Cardiac muscle cell (in vitro differentiated cells and primary cell): ENCODE measurements around the gene PAWR. TPM values are rescaled to one million over a fixed set of nuclear protein-coding genes. Genes with fewer than 3 reads are reported as not detected.
"Not testable (repeated sequence)": the region's sequence is repeated elsewhere in the genome, so short reads cannot be mapped to it uniquely, and the experiment has no call there.

ENCODE experiments used
- DNase-seq, 2 donors: peaks; one replicate each; pipeline versions ENCODE4 v3.0.0 to v3.0.0-alpha.2; 2010 to 2017; ENCODE audit warnings: low read depth in 1 of 2, low spot score in 1 of 2
- H3K27ac ChIP-seq: fragments of 200-600 bp; sonication (generic); 2 replicates; pipeline ENCODE4 v1.5.1; 2016
- H3K27me3 ChIP-seq: fragments of 200-600 bp; sonication (generic); 2 replicates; pipeline ENCODE4 v1.6.0; 2016; ENCODE audit warnings: control low read depth
- H3K36me3 ChIP-seq: fragments of 200-600 bp; sonication (generic); 2 replicates; pipeline ENCODE4 v1.5.1; 2016; ENCODE audit warnings: control low read depth
- H3K4me1 ChIP-seq: fragments of 200-600 bp; sonication (generic); 2 replicates; pipeline ENCODE4 v1.8.1; 2017; ENCODE audit warnings: low read depth, mild to moderate bottlenecking, mixed run types
- H3K4me3 ChIP-seq: fragments of 200-600 bp; sonication (generic); 2 replicates; pipeline ENCODE4 v1.5.1; 2016; ENCODE audit warnings: mild to moderate bottlenecking
- H3K9me3 ChIP-seq: fragments of 200-600 bp; sonication (generic); 2 replicates; pipeline ENCODE4 v1.5.1; 2017; ENCODE audit warnings: low read depth, mild to moderate bottlenecking, control low read depth
- polyA plus RNA-seq: library from polyadenylated mRNA; unstranded; fragments of >200 nt; fragmentation: Nextera tagmentation; extraction: Ambion mirVana; gene quantifications from 2 replicates; pipeline ENCODE4 v1.2.1, GENCODE V29; 2016
- total RNA-seq: library from RNA; depleted of rRNA; stranded (reverse); fragments of >200 nt; gene quantifications from 2 replicates; pipeline ENCODE4 v1.2.3, GENCODE V29; 2016
- TF ChIP-seq, protein P1 (sequence below): IDR thresholded peaks from 2 replicates; pipeline ENCODE4 v1.5.1; 2012; ENCODE audit warnings: low read depth, mild to moderate bottlenecking, low read length

Gene PAWR
- total and polyA plus RNA-seq, 2 experiments from 2014 or later: 58.1 to 94.0 TPM

DNA sequence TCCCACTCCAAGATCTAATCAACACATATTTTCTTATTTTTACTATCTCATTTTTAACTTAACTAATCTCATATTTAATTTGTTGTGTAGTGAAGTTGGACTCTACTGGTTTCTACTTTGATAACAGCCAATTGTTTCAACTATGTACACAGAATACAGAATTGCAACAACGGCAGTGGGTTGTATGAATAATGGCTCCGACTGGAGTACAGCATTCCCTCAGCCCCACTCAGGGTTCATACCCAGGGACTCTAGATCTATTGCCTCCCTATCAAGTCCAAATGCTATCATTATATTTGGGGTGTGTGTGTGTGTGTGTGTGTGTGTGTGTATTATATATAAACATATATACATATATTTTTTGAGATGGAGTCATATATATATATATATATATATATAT is 52.3 kb downstream of the PAWR start:
- peaks cover 25% of the 10 kb centered on the region for H3K4me1 ChIP-seq
- TF ChIP-seq, protein P1, sequence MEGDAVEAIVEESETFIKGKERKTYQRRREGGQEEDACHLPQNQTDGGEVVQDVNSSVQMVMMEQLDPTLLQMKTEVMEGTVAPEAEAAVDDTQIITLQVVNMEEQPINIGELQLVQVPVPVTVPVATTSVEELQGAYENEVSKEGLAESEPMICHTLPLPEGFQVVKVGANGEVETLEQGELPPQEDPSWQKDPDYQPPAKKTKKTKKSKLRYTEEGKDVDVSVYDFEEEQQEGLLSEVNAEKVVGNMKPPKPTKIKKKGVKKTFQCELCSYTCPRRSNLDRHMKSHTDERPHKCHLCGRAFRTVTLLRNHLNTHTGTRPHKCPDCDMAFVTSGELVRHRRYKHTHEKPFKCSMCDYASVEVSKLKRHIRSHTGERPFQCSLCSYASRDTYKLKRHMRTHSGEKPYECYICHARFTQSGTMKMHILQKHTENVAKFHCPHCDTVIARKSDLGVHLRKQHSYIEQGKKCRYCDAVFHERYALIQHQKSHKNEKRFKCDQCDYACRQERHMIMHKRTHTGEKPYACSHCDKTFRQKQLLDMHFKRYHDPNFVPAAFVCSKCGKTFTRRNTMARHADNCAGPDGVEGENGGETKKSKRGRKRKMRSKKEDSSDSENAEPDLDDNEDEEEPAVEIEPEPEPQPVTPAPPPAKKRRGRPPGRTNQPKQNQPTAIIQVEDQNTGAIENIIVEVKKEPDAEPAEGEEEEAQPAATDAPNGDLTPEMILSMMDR: no peak
- no peaks in the 10 kb centered on the region for H3K36me3 ChIP-seq

DNA sequence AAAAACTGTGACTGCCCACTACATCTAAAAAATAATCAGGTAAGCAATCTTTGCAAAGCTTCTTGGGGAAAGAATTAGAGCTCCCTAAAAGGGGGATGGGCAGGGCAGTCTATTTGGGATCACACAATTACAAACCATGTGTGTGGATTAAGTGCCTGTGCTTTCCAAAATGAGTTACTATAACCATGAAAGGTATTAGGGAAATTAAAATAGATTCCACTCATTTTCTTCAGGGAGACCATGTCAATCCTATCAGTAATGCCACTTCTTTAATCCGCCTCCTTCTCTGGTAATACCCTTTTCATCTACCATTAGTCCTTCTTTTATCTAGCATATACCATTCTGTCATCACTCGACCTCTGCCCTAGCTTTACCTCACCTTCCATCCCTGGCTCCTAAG is 53.7 kb downstream of the PAWR start:
- TF ChIP-seq, protein P1: no peak
- Histone ChIP-seq H3K9me3 (no peaks in the 10 kb centered on the region), H3K36me3 (no peaks in the 10 kb centered on the region), H3K27ac (no peak overlapping the region), H3K27me3 (no peaks in the 10 kb centered on the region), H3K4me3 (no peak overlapping the region), H3K4me1 (peaks cover 14% of the 10 kb centered on the region)
- no peak for DNase-seq

More for the DNA sequence above, 52.3 kb downstream of the PAWR start:
- Histone ChIP-seq H3K9me3 (no peaks in the 10 kb centered on the region), H3K27ac (no peak overlapping the region), H3K4me3 (no peak overlapping the region), H3K27me3 (no peaks in the 10 kb centered on the region)
- DNase-seq: no peak

DNA sequence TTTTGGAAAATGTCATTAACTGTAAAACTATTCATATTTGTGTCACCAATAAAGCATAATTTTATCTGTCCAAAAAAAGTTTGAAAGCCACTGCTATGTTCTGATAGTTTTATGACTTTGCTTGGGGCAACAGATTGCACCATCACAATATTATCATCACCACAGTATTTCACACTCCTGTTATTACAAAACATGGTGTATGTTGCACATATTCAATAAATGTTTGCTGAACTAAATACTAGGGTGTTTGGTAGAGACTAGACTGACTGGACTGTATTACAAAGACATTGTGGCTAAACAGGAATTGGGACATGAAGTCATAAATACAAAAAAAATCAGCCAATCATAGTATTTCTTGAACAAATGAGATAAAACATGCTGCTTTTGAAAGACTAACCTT is 55.1 kb downstream of the PAWR start:
- Histone ChIP-seq H3K36me3 (no peaks in the 10 kb centered on the region), H3K9me3 (no peaks in the 10 kb centered on the region), H3K27ac (no peak overlapping the region), H3K4me3 (no peak overlapping the region), H3K4me1 (peaks cover 10% of the 10 kb centered on the region), H3K27me3 (no peaks in the 10 kb centered on the region)
- peak in 1 of 2 donors; percentile 69 for DNase-seq
- TF ChIP-seq, protein P1: no peak

DNA sequence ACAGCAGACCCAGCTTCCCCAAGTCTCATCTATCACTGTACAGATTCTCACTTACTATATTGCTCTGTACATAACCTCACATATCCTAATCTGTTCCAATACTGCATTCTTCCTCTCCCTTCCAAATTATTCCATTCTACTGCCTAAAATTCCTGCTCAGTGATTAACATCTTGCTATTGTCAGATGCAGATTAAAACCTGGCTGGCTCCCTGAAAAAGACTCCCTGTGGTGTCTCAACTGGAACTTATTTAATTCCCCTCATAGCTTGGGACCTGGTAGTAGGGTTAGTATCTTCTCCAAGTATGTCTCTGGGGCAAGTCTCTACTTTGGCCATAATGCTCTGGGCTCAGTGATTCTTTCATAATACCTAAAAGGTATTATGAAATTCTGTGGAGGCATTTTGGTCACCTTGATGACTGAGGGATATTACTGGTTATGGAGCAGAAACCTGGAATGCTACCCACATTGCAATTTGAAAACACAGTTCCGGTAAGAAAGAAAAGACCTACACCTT is 55.8 kb downstream of the PAWR start:
- H3K4me3 ChIP-seq: no peak overlapping the region
- TF ChIP-seq, protein P1: no peak
- H3K36me3 ChIP-seq: no peaks in the 10 kb centered on the region
- no peak overlapping the region for H3K27ac ChIP-seq
- H3K4me1 ChIP-seq: peaks cover 10% of the 10 kb centered on the region
- no peak for DNase-seq
- H3K27me3 ChIP-seq: no peaks in the 10 kb centered on the region
- no peaks in the 10 kb centered on the region for H3K9me3 ChIP-seq

DNA sequence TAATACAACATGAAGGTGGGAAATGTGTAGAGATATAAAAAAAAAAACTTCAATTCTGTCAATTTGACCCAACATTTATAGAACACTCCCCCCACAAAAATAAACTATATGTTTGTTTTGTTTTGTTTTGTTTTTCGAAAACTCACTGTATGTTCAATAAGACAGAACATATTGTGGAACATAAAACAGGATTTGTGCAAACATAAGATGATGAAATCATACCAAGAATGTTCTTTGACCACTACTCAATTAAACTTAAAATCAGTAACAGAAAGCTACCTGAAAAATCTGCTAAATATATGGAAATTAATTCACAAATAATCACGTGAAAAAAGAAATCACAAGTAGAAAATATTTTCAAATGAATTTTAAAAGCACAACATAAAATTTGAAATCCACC is 61.2 kb downstream of the PAWR start:
- Histone ChIP-seq H3K4me3 (no peak overlapping the region), H3K9me3 (no peaks in the 10 kb centered on the region), H3K4me1 (no peaks in the 10 kb centered on the region), H3K27ac (no peak overlapping the region), H3K27me3 (no peaks in the 10 kb centered on the region), H3K36me3 (no peaks in the 10 kb centered on the region)
- DNase-seq: no peak
- TF ChIP-seq, protein P1: no peak

DNA sequence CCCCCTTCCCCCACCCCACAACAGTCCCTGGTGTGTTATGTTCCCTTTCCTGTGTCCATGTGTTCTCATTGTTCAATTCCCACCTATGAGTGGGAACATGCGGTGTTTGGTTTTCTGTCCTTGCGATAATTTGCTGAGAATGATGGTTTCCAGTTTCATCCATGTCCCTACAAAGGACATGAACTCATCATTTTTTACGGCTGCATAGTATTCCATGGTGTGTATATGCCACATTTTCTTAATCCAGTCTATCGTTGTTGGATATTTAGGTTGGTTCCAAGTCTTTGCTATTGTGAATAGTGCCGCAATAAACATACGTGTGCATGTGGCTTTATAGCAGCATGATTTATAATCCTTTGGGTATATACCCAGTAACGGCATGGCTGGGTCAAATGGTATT is 64.0 kb downstream of the PAWR start:
- not testable (repeated sequence) for H3K4me3 ChIP-seq, H3K9me3 ChIP-seq, H3K27ac ChIP-seq, H3K4me1 ChIP-seq, DNase-seq, H3K27me3 ChIP-seq, H3K36me3 ChIP-seq
